Nephron progenitor cell (in vitro differentiated cells): ENCODE measurements around the gene HABP2.

Experiments used
- DNase-seq: peaks from one replicate; pipeline ENCODE4 v3.0.0; 2021
- H3K27ac Mint-ChIP-seq: 2 replicates; pipeline ENCODE4 v1.8.0; 2021; ENCODE audit warnings: mild to moderate bottlenecking, moderate library complexity, mixed read lengths
- H3K27me3 Mint-ChIP-seq: 2 replicates; pipeline ENCODE4 v1.8.0; 2021; ENCODE audit warnings: mild to moderate bottlenecking, low read depth, mixed read lengths; ENCODE audit not compliant: poor library complexity
- H3K36me3 Mint-ChIP-seq: 2 replicates; pipeline ENCODE4 v1.8.0; 2021; ENCODE audit warnings: low read depth, mixed read lengths
- H3K4me1 Mint-ChIP-seq: 2 replicates; pipeline ENCODE4 v1.8.0; 2021; ENCODE audit warnings: mixed read lengths
- H3K4me3 Mint-ChIP-seq: 2 replicates; pipeline ENCODE4 v1.8.0; 2021; ENCODE audit warnings: mild to moderate bottlenecking, moderate library complexity, mixed read lengths
- H3K9me3 Mint-ChIP-seq: 2 replicates; pipeline ENCODE4 v1.8.0; 2021; ENCODE audit warnings: mild to moderate bottlenecking, moderate library complexity, mixed read lengths
- TF ChIP-seq, protein P1 (sequence below): fragments of 200-600 bp; sonication (generic); IDR thresholded peaks from 2 replicates; pipeline ENCODE4 v1.5.0; 2021; ENCODE audit warnings: antibody characterized with exemption

HABP2 gene

GRCh38 chr10:113589201-113589770 lies 36.4 kb downstream of the HABP2 start:
- no peak overlapping the region for H3K4me3 Mint-ChIP-seq
- H3K4me1 Mint-ChIP-seq, result peaks cover 16% of the 10 kb centered on the region
- H3K27me3 Mint-ChIP-seq, result peaks cover 16% of the 10 kb centered on the region
- H3K27ac Mint-ChIP-seq, result no peak overlapping the region
- H3K9me3 Mint-ChIP-seq, result no peaks in the 10 kb centered on the region
- no peaks in the 10 kb centered on the region for H3K36me3 Mint-ChIP-seq
- peak; percentile 14 for DNase-seq
- TF ChIP-seq, protein P1, sequence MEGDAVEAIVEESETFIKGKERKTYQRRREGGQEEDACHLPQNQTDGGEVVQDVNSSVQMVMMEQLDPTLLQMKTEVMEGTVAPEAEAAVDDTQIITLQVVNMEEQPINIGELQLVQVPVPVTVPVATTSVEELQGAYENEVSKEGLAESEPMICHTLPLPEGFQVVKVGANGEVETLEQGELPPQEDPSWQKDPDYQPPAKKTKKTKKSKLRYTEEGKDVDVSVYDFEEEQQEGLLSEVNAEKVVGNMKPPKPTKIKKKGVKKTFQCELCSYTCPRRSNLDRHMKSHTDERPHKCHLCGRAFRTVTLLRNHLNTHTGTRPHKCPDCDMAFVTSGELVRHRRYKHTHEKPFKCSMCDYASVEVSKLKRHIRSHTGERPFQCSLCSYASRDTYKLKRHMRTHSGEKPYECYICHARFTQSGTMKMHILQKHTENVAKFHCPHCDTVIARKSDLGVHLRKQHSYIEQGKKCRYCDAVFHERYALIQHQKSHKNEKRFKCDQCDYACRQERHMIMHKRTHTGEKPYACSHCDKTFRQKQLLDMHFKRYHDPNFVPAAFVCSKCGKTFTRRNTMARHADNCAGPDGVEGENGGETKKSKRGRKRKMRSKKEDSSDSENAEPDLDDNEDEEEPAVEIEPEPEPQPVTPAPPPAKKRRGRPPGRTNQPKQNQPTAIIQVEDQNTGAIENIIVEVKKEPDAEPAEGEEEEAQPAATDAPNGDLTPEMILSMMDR, result no peak

- Mint-ChIP-seq H3K27me3 (peaks cover 29% of the 10 kb centered on the region), H3K36me3 (no peaks in the 10 kb centered on the region), H3K9me3 (no peaks in the 10 kb centered on the region), H3K4me1 (peaks cover 16% of the 10 kb centered on the region), H3K27ac (no peak overlapping the region), H3K4me3 (no peak overlapping the region)
- TF ChIP-seq, protein P1, result no peak
- DNase-seq, result no peak
Measured at GRCh38 chr10:113590581-113590980, 37.7 kb downstream of the HABP2 start.

DNA sequence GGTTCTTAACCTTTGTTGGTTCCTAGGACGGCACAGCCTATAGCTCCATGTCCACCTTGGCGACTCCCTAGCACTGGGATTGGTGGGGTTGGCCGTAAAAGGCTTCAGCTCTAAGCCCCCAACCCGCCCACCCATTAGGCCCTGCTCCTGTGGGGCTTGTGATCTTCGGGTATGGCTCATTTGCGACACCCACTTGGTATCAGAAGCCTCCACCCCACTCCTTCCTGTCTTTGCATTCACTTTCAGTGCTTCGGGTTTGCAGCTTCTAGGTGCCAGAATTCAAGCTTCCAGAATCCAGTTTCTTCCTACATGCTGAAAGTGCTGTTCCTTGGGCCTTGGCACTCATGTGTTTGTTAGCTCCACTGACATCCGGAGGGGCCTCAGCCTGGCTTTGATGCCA lies 39.5 kb downstream of the HABP2 start:
- Mint-ChIP-seq H3K36me3 (no peaks in the 10 kb centered on the region), H3K27me3 (peaks cover 30% of the 10 kb centered on the region), H3K27ac (no peak overlapping the region), H3K4me1 (peaks cover 16% of the 10 kb centered on the region), H3K9me3 (no peaks in the 10 kb centered on the region), H3K4me3 (no peak overlapping the region)
- TF ChIP-seq, protein P1, result no peak
- DNase-seq, result no peak

DNA sequence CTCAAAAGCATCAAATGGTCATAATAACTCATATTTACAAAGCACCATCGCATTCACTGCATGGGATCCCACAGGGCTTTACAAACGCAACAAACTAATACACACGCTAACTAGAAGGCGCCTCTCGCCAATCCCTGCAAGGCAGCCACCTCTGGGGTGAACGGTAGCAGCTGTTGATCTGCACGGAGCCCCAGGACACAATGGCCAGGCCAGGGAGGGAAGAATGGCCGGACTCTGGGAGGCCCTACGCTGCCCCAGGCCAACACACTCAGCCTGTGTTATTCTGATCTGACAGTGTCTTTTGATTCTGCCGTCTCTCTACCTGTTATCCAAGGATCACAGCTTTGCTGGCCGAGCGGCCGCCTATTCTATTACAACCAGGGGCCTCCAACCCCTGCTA lies 41.8 kb downstream of the HABP2 start:
- H3K27ac Mint-ChIP-seq, result no peak overlapping the region
- H3K9me3 Mint-ChIP-seq, result no peaks in the 10 kb centered on the region
- H3K36me3 Mint-ChIP-seq, result no peaks in the 10 kb centered on the region
- H3K4me3 Mint-ChIP-seq, result no peak overlapping the region
- H3K4me1 Mint-ChIP-seq, result peaks cover 3% of the 10 kb centered on the region
- peaks cover 46% of the 10 kb centered on the region for H3K27me3 Mint-ChIP-seq
- DNase-seq, result no peak
- TF ChIP-seq, protein P1, result no peak

GRCh38 chr10:113600569-113600968 lies 47.7 kb downstream of the HABP2 start:
- H3K36me3 Mint-ChIP-seq, result no peaks in the 10 kb centered on the region
- peaks cover 23% of the 10 kb centered on the region for H3K27me3 Mint-ChIP-seq
- H3K4me1 Mint-ChIP-seq, result peaks cover 8% of the 10 kb centered on the region
- no peak overlapping the region for H3K27ac Mint-ChIP-seq
- TF ChIP-seq, protein P1, result no peak
- no peaks in the 10 kb centered on the region for H3K9me3 Mint-ChIP-seq
- no peak overlapping the region for H3K4me3 Mint-ChIP-seq
- no peak for DNase-seq

GRCh38 chr10:113603057-113603777 lies 50.4 kb downstream of the HABP2 start:
- H3K27ac Mint-ChIP-seq, result no peak overlapping the region
- peaks cover 15% of the 10 kb centered on the region for H3K27me3 Mint-ChIP-seq
- H3K4me3 Mint-ChIP-seq, result no peak overlapping the region
- TF ChIP-seq, protein P1, result no peak
- DNase-seq, result no peak
- H3K36me3 Mint-ChIP-seq, result no peaks in the 10 kb centered on the region
- peaks cover 9% of the 10 kb centered on the region for H3K4me1 Mint-ChIP-seq
- no peaks in the 10 kb centered on the region for H3K9me3 Mint-ChIP-seq
